Brain microvascular endothelial cell (primary cell): ENCODE measurements around the gene TRIM52.
A peak's percentile ranks its signal among the peaks of the same experiment; 100 is the strongest.

Source experiments
- DNase-seq: peaks from one replicate; pipeline ENCODE4 v3.0.0-alpha.2; 2020
- H3K27ac ChIP-seq: fragments of 250-450 bp; sonication (Bioruptor Pico); 2 replicates; pipeline ENCODE4 v1.5.1; 2020; ENCODE audit warnings: mild to moderate bottlenecking, moderate library complexity
- H3K27me3 ChIP-seq: fragments of 250-450 bp; sonication (Bioruptor Pico); replicated peaks from 2 replicates; pipeline ENCODE4 v1.5.1; 2020; ENCODE audit warnings: mild to moderate bottlenecking
- H3K36me3 ChIP-seq: fragments of 250-450 bp; sonication (Bioruptor Pico); replicated peaks from 2 replicates; pipeline ENCODE4 v1.5.1; 2020; ENCODE audit warnings: mild to moderate bottlenecking
- H3K4me3 ChIP-seq: 2 replicates; pipeline ENCODE4 v1.5.1; 2011; ENCODE audit warnings: low read depth, mild to moderate bottlenecking, control low read depth, low read length, moderate library complexity
- in situ Hi-C: cut with HindIII; loops from 2 replicates; pipeline ENCODE4 v1.10.0; 2017; ENCODE audit warnings: low sequenced_read_pairs, low pct_ligation_motif_present
- TF ChIP-seq, protein P1 (sequence below): IDR thresholded peaks from 2 replicates; pipeline ENCODE4 v1.5.1; 2011; ENCODE audit warnings: low read depth, mild to moderate bottlenecking, moderate library complexity, low read length, control low read depth, inconsistent platforms; ENCODE audit errors: missing control alignments

The TRIM52 gene

DNA sequence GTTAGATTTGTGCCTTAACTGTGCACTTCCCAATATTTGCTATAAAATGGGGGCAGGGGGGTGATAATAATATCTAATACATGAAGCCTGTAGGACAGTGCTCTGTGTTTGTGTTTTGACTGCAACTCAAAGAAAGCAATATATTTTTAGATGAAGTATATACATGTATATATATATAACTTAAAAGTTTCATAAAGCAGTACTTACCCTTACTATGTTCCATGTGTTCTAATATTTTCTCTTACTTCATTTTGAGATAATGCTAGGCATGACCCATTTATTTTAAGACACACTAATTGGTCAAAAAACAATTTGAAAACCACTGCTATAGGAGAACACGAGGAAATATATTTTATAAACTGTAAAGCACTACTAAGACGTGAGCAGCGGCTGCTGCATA lies 2.4 kb downstream of the TRIM52 start:
- in situ Hi-C loops: no loop called here
- peaks cover 10% of the 10 kb centered on the region for H3K36me3 ChIP-seq
- TF ChIP-seq, protein P1, sequence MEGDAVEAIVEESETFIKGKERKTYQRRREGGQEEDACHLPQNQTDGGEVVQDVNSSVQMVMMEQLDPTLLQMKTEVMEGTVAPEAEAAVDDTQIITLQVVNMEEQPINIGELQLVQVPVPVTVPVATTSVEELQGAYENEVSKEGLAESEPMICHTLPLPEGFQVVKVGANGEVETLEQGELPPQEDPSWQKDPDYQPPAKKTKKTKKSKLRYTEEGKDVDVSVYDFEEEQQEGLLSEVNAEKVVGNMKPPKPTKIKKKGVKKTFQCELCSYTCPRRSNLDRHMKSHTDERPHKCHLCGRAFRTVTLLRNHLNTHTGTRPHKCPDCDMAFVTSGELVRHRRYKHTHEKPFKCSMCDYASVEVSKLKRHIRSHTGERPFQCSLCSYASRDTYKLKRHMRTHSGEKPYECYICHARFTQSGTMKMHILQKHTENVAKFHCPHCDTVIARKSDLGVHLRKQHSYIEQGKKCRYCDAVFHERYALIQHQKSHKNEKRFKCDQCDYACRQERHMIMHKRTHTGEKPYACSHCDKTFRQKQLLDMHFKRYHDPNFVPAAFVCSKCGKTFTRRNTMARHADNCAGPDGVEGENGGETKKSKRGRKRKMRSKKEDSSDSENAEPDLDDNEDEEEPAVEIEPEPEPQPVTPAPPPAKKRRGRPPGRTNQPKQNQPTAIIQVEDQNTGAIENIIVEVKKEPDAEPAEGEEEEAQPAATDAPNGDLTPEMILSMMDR: no peak
- no peak overlapping the region for H3K27ac ChIP-seq
- H3K4me3 ChIP-seq: peak overlapping the region; percentile 89
- no peaks in the 10 kb centered on the region for H3K27me3 ChIP-seq
- DNase-seq: no peak

DNA sequence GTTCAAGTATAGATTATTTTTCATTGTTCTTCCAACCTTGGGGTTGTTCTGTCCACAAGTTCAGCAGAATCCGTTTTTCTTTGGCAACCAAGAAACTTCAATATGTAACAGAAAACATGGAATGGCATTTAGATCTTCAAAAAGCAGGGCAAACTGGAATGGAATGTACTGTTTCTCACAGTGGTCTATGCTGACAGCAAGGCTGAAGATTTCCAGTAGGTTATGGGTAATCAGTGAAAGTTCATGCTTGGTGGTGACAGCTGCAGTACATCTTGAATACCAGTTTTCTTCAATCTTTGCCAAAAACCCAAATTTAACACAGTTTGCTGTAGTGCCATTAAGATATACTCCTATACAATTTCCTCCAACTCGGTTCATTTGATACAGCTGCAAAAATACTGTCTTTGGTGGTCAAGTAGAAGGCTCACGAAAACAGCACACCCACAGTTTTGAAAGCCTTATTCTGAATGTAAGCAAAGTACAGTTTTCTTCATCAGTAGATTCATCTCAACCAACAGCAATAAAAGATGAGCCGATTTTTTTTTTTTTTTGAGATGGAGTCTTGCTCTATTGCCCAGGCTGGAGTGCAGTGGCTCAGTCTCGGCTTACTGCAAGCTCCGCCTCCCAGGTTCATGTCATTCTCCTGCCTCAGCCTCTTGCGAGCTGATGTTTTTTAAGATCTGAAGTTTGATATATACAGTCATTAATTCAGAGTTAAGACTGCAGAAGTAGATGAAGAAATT lies 4.9 kb downstream of the TRIM52 start:
- in situ Hi-C loops: no loop called here
- H3K27ac ChIP-seq: no peak overlapping the region
- H3K4me3 ChIP-seq: no peak overlapping the region

DNA sequence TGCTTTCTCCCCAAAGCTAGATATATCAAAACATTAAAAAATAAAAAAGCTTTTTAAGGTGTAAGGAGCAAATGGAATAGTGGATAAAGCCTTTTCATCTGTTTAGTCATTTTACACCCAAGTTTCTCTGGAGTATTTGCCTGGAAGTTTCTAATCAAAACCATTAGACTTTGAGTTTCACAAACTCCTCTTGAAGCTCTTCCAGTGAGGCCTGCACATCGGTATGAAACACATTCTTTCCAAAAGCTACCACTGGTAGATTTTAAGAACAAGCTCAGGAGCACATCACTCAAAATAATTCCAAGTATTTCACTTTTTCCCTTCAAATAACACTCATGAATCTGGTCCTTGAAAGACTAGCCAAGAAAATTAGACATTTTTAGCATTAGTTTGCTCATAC lies 5.7 kb downstream of the TRIM52 start:
- H3K36me3 ChIP-seq: peaks cover 22% of the 10 kb centered on the region
- no peak overlapping the region for H3K4me3 ChIP-seq
- in situ Hi-C loops: no loop called here
- no peak for DNase-seq
- H3K27ac ChIP-seq: no peak overlapping the region
- no peaks in the 10 kb centered on the region for H3K27me3 ChIP-seq
- TF ChIP-seq, protein P1: no peak

More for the DNA sequence above, 4.9 kb downstream of the TRIM52 start:
- Histone ChIP-seq H3K36me3 (peaks cover 22% of the 10 kb centered on the region), H3K27me3 (no peaks in the 10 kb centered on the region)
- TF ChIP-seq, protein P1: no peak
- DNase-seq: no peak

DNA sequence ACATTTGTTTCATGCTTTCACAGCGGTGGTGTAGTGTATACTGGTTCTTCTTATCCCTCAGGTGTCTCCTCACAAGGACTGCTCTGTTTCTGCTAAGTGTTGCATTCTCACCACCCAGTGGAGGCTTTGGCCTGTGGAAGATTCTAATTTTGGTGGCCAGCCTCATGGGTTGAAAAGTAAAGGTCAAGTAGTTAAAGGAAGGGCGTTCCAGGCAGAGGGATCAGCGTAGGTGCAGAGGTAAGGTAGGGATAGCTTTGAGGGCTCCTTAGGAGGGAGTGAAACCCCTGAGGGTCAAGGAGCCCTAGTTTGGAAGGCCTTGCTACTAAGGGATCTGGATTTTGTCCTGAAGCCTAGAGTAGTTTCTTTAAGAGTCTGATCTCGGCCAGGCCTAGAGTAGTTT lies 12.7 kb downstream of the TRIM52 start:
- no peaks in the 10 kb centered on the region for H3K27me3 ChIP-seq
- TF ChIP-seq, protein P1: no peak
- peaks cover 13% of the 10 kb centered on the region for H3K36me3 ChIP-seq
- H3K27ac ChIP-seq: peak overlapping the region; percentile 78
- H3K4me3 ChIP-seq: peak overlapping the region; percentile 88
- no peak for DNase-seq
- in situ Hi-C loops: no loop called here

DNA sequence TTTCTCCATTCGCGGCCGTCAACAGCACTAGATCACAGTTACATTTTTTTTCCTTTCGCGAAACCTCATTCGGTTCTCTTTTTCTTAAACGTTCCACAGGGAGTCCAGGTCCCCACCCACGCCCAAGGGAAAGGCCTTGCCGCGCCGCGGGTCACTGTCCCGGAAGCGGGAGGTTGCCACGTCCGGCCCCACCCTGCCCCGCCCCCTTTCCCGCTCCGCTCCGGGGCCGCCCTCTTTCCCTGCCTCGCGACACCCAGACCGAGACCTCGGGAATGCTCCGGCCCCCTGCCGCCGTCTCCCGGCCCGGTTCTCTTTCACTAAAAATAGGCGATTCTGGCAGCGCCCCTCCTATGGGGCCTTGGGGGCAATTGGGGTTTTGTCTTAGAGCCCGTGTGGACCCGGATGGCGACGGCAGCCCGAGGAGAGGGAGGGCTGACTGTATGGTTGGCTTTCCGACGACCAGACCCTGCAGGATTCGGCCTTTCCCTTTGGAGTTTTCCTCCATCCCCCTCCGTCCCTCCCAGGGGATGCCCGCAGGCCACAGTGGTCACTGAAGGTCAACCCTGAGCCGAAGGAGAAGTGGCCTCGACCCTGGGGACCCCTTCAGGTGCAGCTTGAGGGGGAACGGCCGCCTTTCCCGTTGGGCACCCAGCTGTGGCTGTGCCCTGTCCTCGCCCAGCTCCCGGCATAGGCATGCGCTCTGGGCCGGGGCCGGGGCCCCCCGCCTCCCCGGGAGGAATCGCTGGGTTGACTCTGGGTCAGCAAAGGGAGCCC lies 14.5 kb downstream of the TRIM52 start:
- H3K4me3 ChIP-seq: peak overlapping the region; percentile 88
- in situ Hi-C loops: no loop called here
- no peaks in the 10 kb centered on the region for H3K27me3 ChIP-seq
- DNase-seq: peak; percentile 80
- peak overlapping the region; percentile 78 for H3K27ac ChIP-seq
- TF ChIP-seq, protein P1: no peak
- H3K36me3 ChIP-seq: peaks cover 20% of the 10 kb centered on the region
